Tibial nerve (tissue), 4 donors: Measurements from ENCODE around the gene PREX1. TPM values are rescaled to one million over a fixed set of nuclear protein-coding genes. Genes with fewer than 3 reads are reported as not detected.

Experiments used
- DNase-seq, 2 donors: peaks; one replicate each; pipeline ENCODE4 v3.0.0-alpha.2; 2019; ENCODE audit warnings: low spot score in 2 of 2
- H3K27ac ChIP-seq, 4 donors: fragments of 200-600 bp; sonication (generic) in 3 of 4; one replicate each; pipeline ENCODE4 v1.5.1; 2017 to 2019; ENCODE audit warnings: mild to moderate bottlenecking in 1 of 4
- H3K27me3 ChIP-seq, 2 donors: fragments of 200-600 bp; sonication (generic) in 1 of 2; one replicate each; pipeline versions ENCODE4 v1.5.1 to v1.6.0; 2017 to 2019
- H3K36me3 ChIP-seq, 3 donors: fragments of 200-600 bp; sonication (generic); one replicate each; pipeline ENCODE4 v1.5.1; 2018 to 2019
- H3K4me1 ChIP-seq, 4 donors: fragments of 200-600 bp; sonication (generic) in 3 of 4; one replicate each; pipeline ENCODE4 v1.5.1; 2017 to 2019
- H3K4me3 ChIP-seq, 4 donors: fragments of 200-600 bp; sonication (generic) in 3 of 4; one replicate each; pipeline ENCODE4 v1.5.1; 2017 to 2019; ENCODE audit warnings: mild to moderate bottlenecking in 1 of 4, moderate library complexity in 1 of 4
- H3K9me3 ChIP-seq, 4 donors: fragments of 200-600 bp; sonication (generic) in 3 of 4; one replicate each; pipeline ENCODE4 v1.5.1; 2017 to 2019
- EP300 ChIP-seq, 2 donors: sonication (generic); formaldehyde crosslinking; IDR thresholded peaks; one replicate each; pipeline ENCODE4 v1.6.1; 2017; ENCODE audit warnings: antibody characterized with exemption in 2 of 2, mild to moderate bottlenecking in 1 of 2
- POLR2A ChIP-seq, 2 donors: fragments of 450-650 bp; IDR thresholded peaks; one replicate each; pipeline ENCODE4 v1.6.1; 2017; ENCODE audit warnings: antibody characterized with exemption in 2 of 2, mild to moderate bottlenecking in 2 of 2, moderate library complexity in 2 of 2
- WGBS, 2 donors: methylation state at CpG; one replicate each; pipeline ENCODE4 v1.1.5; 2018; 5-methylcytosine and 5-hydroxymethylcytosine counted together
- total RNA-seq, 4 donors: library from RNA; depleted of rRNA; stranded (reverse); fragments of >200 nt; gene quantifications; one replicate each; pipeline ENCODE4 v1.1.0, GENCODE V29; 2016
- TF ChIP-seq, protein P1 (sequence below), 5 experiments: fragments of 200-600 bp in 3 of 5; fragments of 450-650 bp in 2 of 5; sonication (generic) in 3 of 5; IDR thresholded peaks; one replicate each; pipeline ENCODE4 v1.5.1; 2016 to 2019; ENCODE audit warnings: antibody characterized with exemption in 5 of 5, mild to moderate bottlenecking in 3 of 5, moderate library complexity in 2 of 5

Gene PREX1
- total RNA-seq, 4 donors from 2014 or later: 30.1 to 50.7 (median 32.5) TPM

DNA sequence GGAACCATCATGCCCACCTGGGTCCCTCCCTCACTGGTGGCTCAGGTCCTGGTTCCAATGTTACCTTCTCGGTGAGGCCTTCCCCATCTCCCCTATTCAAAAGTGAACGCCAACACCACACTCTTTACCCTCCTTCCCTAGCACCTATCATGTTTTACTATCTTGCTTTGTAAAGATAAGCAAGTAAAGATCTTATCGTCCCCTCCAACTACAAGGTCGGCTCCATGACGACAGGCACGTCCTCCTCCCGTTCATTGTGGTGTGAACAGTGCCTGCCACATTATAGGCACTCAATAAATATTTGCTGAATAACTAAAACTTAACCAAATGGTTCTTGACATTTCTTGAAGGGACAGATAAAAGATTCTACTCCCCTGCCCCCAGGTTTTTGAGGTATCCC, 147.1 kb downstream of the PREX1 start:
- 92 to 94% methylated on average over 7 of the region's 7 CpGs for WGBS, 2 donors
- no peak for DNase-seq

DNA sequence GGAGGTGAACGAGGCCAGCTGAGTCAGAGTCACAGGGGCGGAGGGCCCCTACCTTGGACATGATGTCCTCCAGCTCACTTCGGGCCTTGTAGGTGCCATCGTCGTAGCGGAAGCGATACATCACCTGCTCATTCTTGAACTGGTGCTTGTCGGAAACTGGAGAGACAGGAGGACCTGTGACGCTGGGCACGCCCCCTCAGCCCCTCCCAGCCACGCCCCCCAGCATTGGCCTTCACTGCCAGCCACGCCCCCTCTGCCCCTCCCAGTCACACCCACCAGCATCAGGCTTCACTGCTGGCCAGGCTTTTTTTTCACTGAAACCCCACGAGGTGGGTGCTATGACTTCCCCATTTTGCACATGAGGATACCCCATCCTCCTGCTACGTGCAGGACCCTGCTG, 148.2 kb downstream of the PREX1 start:
- no peaks in the 10 kb centered on the region for H3K27me3 ChIP-seq
- H3K9me3 ChIP-seq: no peaks in the 10 kb centered on the region
- no peak overlapping the region for H3K4me3 ChIP-seq
- peaks cover 0 to 67% (median 13%) of the 10 kb centered on the region in 3 donors for H3K36me3 ChIP-seq
- H3K4me1 ChIP-seq: peaks cover 0 to 31% (median 16%) of the 10 kb centered on the region in 4 donors
- WGBS, 2 donors: 79 to 83% methylated on average over 14 of the region's 14 CpGs
- no peak for DNase-seq
- no peak for TF ChIP-seq POLR2A (IDR thresholded peaks at IDR 0.05)
- TF ChIP-seq, protein P1, sequence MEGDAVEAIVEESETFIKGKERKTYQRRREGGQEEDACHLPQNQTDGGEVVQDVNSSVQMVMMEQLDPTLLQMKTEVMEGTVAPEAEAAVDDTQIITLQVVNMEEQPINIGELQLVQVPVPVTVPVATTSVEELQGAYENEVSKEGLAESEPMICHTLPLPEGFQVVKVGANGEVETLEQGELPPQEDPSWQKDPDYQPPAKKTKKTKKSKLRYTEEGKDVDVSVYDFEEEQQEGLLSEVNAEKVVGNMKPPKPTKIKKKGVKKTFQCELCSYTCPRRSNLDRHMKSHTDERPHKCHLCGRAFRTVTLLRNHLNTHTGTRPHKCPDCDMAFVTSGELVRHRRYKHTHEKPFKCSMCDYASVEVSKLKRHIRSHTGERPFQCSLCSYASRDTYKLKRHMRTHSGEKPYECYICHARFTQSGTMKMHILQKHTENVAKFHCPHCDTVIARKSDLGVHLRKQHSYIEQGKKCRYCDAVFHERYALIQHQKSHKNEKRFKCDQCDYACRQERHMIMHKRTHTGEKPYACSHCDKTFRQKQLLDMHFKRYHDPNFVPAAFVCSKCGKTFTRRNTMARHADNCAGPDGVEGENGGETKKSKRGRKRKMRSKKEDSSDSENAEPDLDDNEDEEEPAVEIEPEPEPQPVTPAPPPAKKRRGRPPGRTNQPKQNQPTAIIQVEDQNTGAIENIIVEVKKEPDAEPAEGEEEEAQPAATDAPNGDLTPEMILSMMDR (IDR thresholded peaks at IDR 0.05): no peak
- no peak for TF ChIP-seq EP300 (IDR thresholded peaks at IDR 0.05)
- no peak overlapping the region for H3K27ac ChIP-seq

More for the DNA sequence above, 147.1 kb downstream of the PREX1 start:
- Histone ChIP-seq H3K4me1 (peaks cover 0 to 41% (median 25%) of the 10 kb centered on the region in 4 donors), H3K27ac (no peak overlapping the region), H3K4me3 (no peak overlapping the region), H3K36me3 (peaks cover 0 to 56% (median 12%) of the 10 kb centered on the region in 3 donors), H3K27me3 (no peaks in the 10 kb centered on the region), H3K9me3 (no peaks in the 10 kb centered on the region)
- TF ChIP-seq EP300 (IDR thresholded peaks at IDR 0.05) (no peak), POLR2A (IDR thresholded peaks at IDR 0.05) (no peak)
- TF ChIP-seq, protein P1 (IDR thresholded peaks at IDR 0.05): no peak

DNA sequence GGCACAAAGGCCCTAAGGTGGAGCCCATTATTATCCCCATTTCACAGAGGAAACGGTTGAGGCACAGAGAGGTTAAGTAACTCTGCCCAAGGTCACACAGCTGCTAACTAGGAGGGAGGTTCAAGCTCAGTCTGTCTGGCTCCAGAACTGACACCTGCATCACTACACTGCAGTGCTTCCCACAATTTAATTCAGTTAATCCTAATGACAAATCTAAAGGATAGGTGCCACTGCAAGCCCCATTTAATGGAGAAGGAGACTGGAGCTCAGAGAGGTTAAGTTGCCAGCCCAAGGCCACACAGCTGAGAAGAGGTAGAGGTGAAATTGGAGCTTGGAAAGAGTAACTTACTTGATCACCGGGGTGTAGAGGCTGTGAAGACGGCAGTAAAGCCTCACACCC, 148.8 kb downstream of the PREX1 start:
- H3K36me3 ChIP-seq: peaks cover 0 to 72% (median 13%) of the 10 kb centered on the region in 3 donors
- no peak overlapping the region for H3K27ac ChIP-seq
- H3K9me3 ChIP-seq: no peaks in the 10 kb centered on the region
- no peak for DNase-seq
- H3K27me3 ChIP-seq: no peaks in the 10 kb centered on the region
- H3K4me1 ChIP-seq: peaks cover 0 to 25% (median 14%) of the 10 kb centered on the region in 4 donors
- WGBS, 2 donors: 86 to 88% methylated on average over 3 of the region's 3 CpGs
- TF ChIP-seq EP300 (IDR thresholded peaks at IDR 0.05): no peak
- TF ChIP-seq POLR2A (IDR thresholded peaks at IDR 0.05): no peak
- TF ChIP-seq, protein P1 (IDR thresholded peaks at IDR 0.05): no peak
- H3K4me3 ChIP-seq: no peak overlapping the region

DNA sequence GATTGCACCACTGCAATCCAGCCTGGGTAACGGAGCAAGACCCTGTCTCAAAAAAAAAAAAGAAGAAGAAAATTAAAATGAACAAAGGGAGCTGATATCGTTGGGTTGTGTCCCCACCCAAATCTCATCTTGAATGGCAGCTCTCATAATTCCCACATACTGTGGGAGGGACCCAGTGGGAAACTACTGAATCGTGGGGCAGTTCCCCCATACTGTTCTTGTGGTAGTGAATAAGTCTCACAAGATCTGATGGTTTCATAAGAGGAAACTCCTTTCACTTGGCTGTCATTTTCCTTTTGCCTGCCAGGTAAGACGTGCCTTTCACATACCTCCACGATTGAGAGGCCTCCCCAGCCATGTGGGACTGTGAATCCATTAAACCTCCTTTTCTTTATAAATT, 149.4 kb downstream of the PREX1 start:
- 80 to 86% methylated on average over 5 of the region's 5 CpGs for WGBS, 2 donors
- H3K4me1 ChIP-seq: peaks cover 0 to 19% (median 13%) of the 10 kb centered on the region in 4 donors
- TF ChIP-seq, protein P1 (IDR thresholded peaks at IDR 0.05): no peak
- no peak for TF ChIP-seq EP300 (IDR thresholded peaks at IDR 0.05)
- no peak for TF ChIP-seq POLR2A (IDR thresholded peaks at IDR 0.05)
- H3K36me3 ChIP-seq: peaks cover 0 to 72% (median 13%) of the 10 kb centered on the region in 3 donors
- H3K27me3 ChIP-seq: no peaks in the 10 kb centered on the region
- DNase-seq: no peak
- no peak overlapping the region for H3K4me3 ChIP-seq
- H3K9me3 ChIP-seq: no peaks in the 10 kb centered on the region
- H3K27ac ChIP-seq: no peak overlapping the region

DNA sequence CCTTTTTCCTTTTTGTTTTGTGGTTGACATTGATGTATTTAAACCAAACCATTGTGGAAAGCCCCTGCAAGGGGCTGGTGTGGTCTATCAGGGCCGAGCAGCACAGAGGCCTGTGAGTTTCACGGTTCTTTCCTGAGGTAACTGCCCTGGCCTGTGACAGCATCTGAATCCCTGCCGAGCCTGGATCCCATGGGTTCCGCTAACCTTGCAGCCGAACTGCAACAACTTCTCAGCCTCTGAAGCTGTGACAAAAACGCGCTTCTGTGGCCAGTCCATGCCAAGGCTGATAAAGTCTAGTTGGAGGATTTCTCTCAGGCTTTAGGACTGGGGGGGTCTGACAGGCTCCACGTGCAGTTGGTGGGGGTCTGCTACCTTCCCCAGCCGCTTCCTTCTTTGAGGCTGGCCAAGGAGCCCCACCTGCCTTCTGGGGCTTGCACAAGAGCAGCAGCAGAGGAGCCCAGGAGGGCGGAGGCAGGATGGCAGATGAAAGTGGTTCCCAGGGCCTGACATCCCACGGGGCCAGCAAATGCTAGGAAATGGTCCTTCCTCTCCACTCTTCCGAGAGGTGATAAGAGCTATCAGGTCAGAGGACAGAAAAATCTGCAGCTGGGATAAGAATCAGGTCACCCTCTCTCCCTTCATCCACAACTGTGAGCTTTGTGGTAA, 150.9 kb downstream of the PREX1 start:
- no peak for TF ChIP-seq EP300 (IDR thresholded peaks at IDR 0.05)
- TF ChIP-seq, protein P1 (IDR thresholded peaks at IDR 0.05): no peak
- TF ChIP-seq POLR2A (IDR thresholded peaks at IDR 0.05): no peak

More for the DNA sequence above, 150.9 kb downstream of the PREX1 start:
- no peak overlapping the region for H3K27ac ChIP-seq
- H3K4me3 ChIP-seq: no peak overlapping the region
- no peak for DNase-seq
- WGBS, 2 donors: 86 to 91% methylated on average over 11 to 12 of the region's 12 CpGs
- H3K9me3 ChIP-seq: no peaks in the 10 kb centered on the region
- H3K36me3 ChIP-seq: peaks cover 0 to 72% (median 13%) of the 10 kb centered on the region in 3 donors
- H3K4me1 ChIP-seq: peaks cover 0 to 4% (median under 1%) of the 10 kb centered on the region in 4 donors
- H3K27me3 ChIP-seq: no peaks in the 10 kb centered on the region
